NCI-H446 (cell line): ENCODE data around the gene ZMYND10.

Source experiments
- DNase-seq, 2 experiments: peaks; one replicate each; lab custom pipeline; 2025; lab: John Stamatoyannopoulos, UW

The ZMYND10 gene

GRCh38 chr3:50345586-50346234 lies at the start of gene ZMYND10:
TSS of gene ZMYND10 (minus strand) at chr3:50345732. CDS start at chr3:50345579, 153 bp downstream.
- no peak for DNase-seq

DNA sequence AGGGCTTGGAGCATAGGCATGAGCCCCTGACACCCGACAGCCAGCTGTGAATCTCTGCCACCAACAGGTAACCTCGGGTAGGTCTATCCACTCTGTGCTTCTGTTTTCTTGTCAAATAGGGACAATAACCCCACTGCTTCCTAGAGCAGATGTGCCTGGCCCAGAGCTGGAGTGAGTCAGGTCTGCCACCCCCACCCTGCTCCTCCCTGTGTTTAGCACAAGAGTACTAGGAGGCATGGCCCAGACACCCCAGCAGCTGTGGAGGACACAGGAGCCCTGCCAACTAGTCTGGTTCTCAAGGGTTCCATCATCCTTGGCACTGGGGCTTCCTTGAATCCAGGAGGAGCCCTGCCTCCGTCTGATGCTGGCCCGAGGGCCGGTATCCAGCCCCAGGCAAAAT lies 47.5 kb upstream of the ZMYND10 start:
- DNase-seq = no peak

GRCh38 chr3:50392101-50392715 lies 46.7 kb upstream of the ZMYND10 start:
- peak; percentile 8 to 45 for DNase-seq

DNA sequence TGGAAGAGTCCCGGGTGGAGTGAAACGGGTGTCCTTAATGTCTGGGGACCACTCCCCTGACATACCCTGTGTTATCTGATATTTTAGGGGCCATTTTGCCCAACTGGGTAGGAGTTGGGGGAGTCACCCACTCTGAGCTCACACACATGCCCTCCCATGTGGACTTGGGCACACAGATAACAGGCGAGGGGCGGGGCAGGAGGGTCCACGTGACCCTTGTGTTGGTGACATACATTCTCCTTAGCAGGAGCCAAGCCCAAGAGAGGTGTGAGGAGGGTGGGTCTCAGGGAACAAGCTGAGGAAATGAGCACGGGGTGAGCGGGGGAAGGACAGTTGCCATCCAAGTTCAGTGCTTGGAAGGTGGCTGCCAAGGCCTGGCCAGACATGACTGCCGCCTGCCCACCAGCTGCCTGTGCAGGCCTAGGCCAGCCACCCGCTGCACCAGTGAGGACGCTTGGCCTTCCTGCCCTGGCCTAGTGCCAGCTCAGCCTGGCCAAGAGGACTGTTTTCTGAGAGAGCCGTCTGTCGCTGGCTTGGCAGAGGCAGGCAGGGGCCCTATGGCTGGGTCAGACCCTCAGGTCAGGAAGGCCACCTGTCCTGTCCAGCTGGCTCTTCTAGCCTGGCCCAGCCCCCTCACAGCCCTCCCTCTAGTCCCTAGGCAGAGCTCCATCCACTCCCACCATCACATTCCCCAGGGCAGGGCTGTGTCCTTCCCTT lies 45.1 kb upstream of the ZMYND10 start:
- peak; percentile 19 to 88 for DNase-seq

- no peak for DNase-seq
Measured at GRCh38 chr3:50389414-50389767, 43.9 kb upstream of the ZMYND10 start.

- no peak for DNase-seq
Measured at GRCh38 chr3:50388720-50389413, 43.3 kb upstream of the ZMYND10 start.

- DNase-seq = peak in 1 of 2 experiments; percentile 6
Measured at GRCh38 chr3:50388016-50388719, 42.6 kb upstream of the ZMYND10 start.

DNA sequence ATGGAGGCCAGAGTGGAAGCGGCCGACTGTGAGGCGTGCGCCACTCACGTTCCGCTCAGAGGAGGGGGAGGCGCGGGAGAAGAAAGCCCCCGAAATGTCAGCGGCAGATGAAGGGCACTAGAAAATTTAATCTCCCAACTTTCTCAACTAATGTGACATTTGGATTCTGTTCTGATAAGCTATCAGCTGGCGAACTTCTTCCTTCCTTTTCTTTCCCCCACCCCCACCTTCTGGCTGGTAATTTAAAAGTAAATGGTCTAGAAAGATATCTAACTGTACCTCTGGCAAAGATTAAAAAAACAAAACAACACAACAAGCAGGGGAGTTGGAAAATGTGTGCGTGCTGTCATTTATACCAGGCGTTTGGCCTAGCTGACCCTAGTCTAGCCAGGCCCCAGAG lies 40.2 kb upstream of the ZMYND10 start:
- DNase-seq = no peak

GRCh38 chr3:50383750-50384149 lies 38.2 kb upstream of the ZMYND10 start:
- DNase-seq = no peak

DNA sequence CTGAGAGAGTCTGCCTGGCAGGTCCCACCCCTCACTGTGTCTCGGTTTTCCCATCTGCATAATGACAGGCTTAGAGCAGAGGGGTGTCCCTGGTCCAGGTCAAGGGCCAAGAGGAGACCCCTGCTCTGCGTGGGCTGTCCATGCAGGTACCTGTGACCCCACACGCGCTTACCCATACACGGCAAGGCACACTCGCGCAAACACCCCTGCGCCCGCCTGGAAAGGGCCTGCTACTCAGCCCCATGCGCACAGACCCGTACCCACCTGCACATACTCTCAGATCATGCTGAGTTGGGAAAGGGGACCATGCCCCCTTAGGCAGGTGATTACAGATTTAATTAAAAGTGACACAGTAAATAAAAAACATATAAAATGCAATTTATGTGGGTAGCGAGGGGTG lies 37.2 kb upstream of the ZMYND10 start:
- DNase-seq = no peak

DNA sequence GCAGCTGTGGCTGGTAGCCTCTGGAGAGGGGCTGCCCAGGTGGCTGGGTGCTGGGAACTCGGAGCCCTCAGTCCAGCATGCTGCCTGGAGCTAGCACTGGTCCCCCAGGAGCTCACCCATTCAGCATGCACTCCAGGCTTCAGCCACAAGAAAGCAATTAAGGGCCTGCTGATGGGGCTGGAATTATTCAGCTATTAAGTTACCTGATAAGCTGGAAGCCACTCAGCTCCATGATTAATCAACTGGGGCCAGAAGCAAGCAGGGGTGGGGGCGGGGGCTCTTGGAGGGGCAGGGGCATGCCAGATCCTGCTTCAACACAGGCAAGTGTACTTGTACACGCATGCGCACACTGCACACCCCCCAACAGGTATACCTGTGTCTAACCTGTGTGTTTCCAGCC lies 35.9 kb upstream of the ZMYND10 start:
- DNase-seq = no peak

DNA sequence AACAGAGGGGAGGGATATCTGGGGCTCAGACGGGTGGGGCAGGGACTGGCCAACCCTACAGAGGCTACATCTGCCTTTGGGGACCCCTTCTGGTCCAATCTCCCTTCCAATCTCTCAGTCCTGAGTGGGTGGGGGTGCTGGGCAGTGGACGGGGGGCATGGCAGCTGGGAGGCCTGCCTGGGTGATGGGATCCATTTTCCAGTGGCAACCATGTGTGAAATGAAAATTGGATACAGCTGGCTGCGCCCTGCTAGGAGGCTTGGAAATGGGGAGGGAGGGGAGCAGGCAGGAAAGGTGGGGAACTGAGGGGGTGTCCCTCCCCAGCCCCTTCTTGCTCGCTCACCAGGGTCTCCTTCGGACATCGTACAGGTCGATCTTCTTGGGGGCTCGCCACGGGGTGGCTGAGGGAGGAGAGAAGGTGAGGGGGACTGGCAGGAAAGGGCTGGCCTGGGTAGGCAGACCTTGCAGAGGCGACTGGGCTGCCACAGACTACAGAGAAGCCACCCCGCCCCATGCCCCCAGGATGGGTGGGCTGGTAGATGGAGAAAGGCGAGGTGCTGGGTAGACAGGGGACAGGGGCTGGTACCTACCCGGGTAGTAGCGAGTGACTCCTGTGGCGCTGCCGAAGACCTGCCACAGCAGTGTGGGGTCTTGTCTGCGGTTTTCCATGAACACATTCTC lies 35.0 kb upstream of the ZMYND10 start:
- DNase-seq = no peak

GRCh38 chr3:50378757-50379156 lies 33.2 kb upstream of the ZMYND10 start:
- DNase-seq = no peak

- DNase-seq = no peak
Measured at GRCh38 chr3:50378024-50378423, 32.5 kb upstream of the ZMYND10 start.

DNA sequence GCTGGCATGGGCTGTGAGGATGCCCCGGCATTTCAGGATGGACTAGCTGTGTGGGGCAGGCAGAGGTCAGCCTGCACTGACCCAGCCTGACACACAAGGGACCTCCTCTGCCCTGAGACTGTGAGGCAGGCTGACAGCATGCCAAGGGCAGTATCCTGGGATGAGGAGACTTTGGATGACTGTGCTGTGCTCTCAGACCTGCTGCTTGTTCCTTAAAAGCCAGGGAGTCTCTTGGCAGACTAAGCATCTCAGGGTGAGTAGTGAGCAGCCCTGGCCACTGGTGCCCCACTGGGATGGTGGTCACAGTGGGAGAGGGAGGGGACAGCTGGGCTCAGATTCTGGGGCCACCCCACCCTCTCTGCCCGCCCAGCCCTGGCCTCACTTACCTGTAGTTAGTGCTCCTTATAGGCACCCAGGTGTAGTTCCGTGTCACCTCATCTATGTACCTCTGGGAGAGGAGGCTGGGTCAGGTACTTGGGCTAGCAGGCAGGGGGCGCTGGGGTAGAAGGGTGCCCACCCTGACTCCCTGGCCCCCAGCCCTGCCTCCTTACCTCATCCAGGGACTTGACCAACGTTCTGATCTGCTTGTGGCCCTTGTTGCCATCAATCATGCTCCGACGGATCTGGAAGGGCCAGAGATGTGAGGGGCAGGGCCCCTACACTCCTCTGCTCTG lies 29.9 kb upstream of the ZMYND10 start:
- no peak for DNase-seq

- DNase-seq = no peak
Measured at GRCh38 chr3:50374363-50375257, 29.1 kb upstream of the ZMYND10 start.

GRCh38 chr3:50373146-50374051 lies 27.9 kb upstream of the ZMYND10 start:
- no peak for DNase-seq

GRCh38 chr3:50372349-50372748 lies 26.8 kb upstream of the ZMYND10 start:
- peak in 1 of 2 experiments; percentile 46 for DNase-seq
